NCI-H1048 (cell line): ENCODE data around the gene CSF2RB.
A peak's percentile ranks its signal among the peaks of the same experiment; 100 is the strongest.
"Not testable (repeated sequence)": the region's sequence is repeated elsewhere in the genome, so short reads cannot be mapped to it uniquely, and the experiment has no call there.

Source experiments
- DNase-seq: peaks from one replicate; lab custom pipeline; 2025; lab: John Stamatoyannopoulos, UW

The CSF2RB gene

GRCh38 chr22:36968249-36968964, 55.0 kb downstream of the CSF2RB start:
- no peak for DNase-seq

GRCh38 chr22:36971341-36972125, 58.1 kb downstream of the CSF2RB start:
- DNase-seq, result no peak

- no peak for DNase-seq
Measured at GRCh38 chr22:36976606-36977005, 63.2 kb downstream of the CSF2RB start.

GRCh38 chr22:36977401-36977861, 64.0 kb downstream of the CSF2RB start:
- no peak for DNase-seq

GRCh38 chr22:36977947-36978660, 64.7 kb downstream of the CSF2RB start:
- DNase-seq, result peak; percentile 62

GRCh38 chr22:36979016-36979910, 65.8 kb downstream of the CSF2RB start:
- no peak for DNase-seq

GRCh38 chr22:36981247-36981775, 67.9 kb downstream of the CSF2RB start:
- DNase-seq, result no peak

- DNase-seq, result no peak
Measured at GRCh38 chr22:36982136-36982535, 68.7 kb downstream of the CSF2RB start.

- no peak for DNase-seq
Measured at GRCh38 chr22:36985211-36985889, 71.9 kb downstream of the CSF2RB start.

GRCh38 chr22:36986242-36986821, 72.9 kb downstream of the CSF2RB start:
- no peak for DNase-seq

GRCh38 chr22:36988075-36988832, 74.8 kb downstream of the CSF2RB start:
- no peak for DNase-seq

- DNase-seq, result not testable (repeated sequence)
Measured at GRCh38 chr22:36989012-36989411, 75.6 kb downstream of the CSF2RB start.
